GM20000 (cell line): ENCODE measurements around the gene DDHD1.

Experiments
- DNase-seq: peaks from one replicate; pipeline ENCODE4 v3.0.0; 2012; ENCODE audit warnings: low spot score
- TF ChIP-seq, protein P1 (sequence below): IDR thresholded peaks from 2 replicates; pipeline ENCODE4 v1.5.1; 2012; ENCODE audit warnings: mild to moderate bottlenecking, control low read depth; ENCODE audit errors: extremely low read depth, missing control alignments

Gene DDHD1

GRCh38 chr14:53048631-53049030, 104.5 kb downstream of the DDHD1 start:
- TF ChIP-seq, protein P1, sequence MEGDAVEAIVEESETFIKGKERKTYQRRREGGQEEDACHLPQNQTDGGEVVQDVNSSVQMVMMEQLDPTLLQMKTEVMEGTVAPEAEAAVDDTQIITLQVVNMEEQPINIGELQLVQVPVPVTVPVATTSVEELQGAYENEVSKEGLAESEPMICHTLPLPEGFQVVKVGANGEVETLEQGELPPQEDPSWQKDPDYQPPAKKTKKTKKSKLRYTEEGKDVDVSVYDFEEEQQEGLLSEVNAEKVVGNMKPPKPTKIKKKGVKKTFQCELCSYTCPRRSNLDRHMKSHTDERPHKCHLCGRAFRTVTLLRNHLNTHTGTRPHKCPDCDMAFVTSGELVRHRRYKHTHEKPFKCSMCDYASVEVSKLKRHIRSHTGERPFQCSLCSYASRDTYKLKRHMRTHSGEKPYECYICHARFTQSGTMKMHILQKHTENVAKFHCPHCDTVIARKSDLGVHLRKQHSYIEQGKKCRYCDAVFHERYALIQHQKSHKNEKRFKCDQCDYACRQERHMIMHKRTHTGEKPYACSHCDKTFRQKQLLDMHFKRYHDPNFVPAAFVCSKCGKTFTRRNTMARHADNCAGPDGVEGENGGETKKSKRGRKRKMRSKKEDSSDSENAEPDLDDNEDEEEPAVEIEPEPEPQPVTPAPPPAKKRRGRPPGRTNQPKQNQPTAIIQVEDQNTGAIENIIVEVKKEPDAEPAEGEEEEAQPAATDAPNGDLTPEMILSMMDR: no peak
- no peak for DNase-seq

DNA sequence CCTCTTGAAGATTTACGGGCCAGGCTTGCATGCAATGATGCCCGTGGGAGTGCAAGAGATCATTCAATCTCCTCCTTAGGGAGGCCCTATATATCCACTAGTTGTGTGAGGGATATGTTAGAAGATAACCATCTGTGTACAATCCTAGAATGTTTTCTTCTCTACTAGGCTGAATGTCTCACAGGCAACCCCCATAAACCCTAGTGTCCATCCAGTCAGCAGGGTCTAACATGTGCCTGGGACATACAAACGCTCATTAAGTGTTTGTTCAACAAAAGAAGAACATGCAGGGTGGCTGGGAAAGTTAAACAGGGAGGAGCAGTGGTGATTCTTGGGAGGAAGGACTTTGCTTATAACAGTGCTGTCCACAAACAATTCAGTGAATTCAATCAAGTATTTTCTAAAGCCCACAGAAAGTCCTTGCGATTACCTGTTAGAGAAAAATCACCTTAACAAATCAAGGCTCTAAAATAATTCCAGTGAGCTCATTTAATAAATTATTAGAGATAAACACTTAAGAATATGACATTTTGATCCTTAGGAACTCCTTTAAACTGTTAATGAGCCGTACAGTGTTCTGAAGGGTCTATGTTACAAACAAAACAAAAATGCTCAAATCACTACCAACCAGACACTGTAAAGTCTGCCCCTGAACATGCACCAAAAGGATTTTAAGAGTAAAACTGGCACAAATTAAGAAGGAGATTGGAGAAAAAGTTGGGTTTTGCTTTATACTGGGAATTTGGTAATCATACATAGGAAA, 105.6 kb downstream of the DDHD1 start:
- no peak for DNase-seq
- TF ChIP-seq, protein P1: no peak

DNA sequence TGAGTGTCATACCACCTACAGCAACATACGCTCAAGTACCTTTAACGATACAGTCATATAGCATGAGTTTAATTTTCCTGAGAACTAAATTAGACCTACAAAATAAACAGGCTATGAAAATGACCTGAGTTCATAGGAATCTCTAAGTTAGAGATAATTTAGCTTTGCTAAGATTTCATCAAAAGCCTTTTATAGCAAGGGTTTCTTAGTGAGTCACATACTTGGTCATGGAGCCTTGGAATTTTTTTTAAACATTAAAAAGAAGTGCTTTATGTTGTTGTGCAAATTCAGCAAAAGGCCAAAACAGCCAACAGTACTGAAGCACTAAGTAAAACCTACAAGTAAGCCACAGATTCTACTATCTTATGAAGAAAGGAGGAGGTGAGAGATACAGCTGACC, 108.6 kb downstream of the DDHD1 start:
- no peak for DNase-seq
- TF ChIP-seq, protein P1: no peak

DNA sequence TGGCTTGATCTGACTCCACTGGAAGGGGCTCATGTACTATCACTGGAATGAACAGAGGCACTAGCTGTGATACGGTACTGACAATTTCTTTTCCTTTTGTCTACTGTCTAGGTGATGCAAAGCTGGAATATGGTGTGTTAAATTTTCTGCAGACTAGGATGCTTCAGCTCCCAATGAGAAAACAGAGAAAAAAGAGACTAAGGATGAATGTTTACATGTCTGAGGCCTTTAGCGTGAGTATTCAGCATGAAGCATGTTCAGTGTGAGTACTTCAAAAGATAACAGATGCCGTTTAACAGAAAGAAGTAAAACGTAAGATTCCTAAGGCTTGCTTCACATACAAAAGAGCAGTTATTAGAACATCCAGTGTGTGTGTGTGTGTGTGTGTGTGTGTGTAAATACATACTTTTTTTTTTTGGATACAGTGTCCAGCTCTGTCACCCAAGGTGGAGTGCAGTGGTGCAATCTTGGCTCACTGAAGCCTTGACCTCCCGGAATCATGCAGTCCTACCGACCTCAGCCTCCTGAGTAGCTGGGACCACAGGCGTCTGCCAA, 110.0 kb downstream of the DDHD1 start:
- no peak for DNase-seq
- TF ChIP-seq, protein P1: no peak

DNA sequence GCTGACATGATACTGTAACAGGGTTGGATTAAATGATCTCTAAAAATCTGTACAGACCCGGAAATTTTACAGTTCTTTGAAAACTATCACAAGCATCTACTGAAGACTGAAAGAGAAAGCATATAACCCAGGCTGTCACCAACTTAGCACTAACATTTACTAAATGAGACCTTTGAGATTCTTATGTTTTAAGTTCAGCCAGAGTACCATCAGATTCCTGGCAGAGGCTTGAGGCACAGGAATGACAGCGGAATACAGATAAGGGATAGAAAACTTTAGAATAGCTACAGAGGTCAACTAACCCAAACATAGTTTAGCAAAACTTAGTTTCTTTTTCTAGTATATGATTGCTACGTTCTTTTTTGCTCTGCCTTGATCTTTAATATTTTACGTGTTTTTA, 110.6 kb downstream of the DDHD1 start:
- no peak for DNase-seq

DNA sequence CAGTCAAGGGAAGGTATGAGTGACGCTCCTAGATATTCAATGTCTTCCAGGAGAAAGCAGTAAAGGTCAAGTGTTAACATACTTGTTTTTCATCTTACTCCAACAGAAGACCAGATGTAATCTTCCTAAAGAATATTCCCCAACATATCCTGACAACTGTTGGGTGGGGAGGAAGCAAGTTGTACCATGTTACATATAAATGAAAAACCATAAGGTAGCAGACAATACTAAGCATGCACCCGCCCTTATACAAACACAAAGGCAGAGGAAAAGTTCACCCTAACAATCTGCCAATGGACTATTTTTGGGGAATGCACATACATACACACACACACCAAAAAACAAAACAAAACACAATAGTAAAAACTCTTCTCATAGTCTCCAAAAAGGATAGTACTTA, 112.1 kb downstream of the DDHD1 start:
- DNase-seq: no peak
- TF ChIP-seq, protein P1: no peak

More for the DNA sequence above, 110.6 kb downstream of the DDHD1 start:
- TF ChIP-seq, protein P1: no peak

DNA sequence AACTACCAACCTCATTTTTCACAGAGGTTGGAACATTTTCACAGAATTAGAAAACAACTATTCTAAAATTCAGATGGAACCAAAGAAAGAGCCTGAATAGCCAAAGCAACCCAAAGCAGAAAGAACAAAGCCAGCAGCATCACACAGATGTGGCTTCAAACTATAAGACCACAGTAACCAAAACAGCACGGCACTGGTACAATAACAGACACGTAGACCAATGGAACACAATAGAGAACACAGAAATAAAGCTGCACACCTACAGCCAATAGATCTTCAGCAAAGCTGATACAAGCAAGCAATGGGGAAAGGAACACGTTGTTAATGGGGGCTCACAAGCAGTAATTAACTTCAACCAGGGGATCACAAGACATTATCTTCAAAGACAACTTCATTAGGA, 114.5 kb downstream of the DDHD1 start:
- no peak for DNase-seq
- TF ChIP-seq, protein P1: no peak
